HFFc6 (cell line): ENCODE measurements around the gene FAM184B. TPM values are rescaled to one million over a fixed set of nuclear protein-coding genes. Genes with fewer than 3 reads are reported as not detected.

ENCODE experiments used
- DNase-seq: peaks from one replicate; pipeline ENCODE4 v3.0.0-alpha.2; 2018
- H3K27ac Mint-ChIP-seq: 2 replicates; pipeline ENCODE4 v1.8.0; 2020; ENCODE audit warnings: mild to moderate bottlenecking, mixed read lengths
- H3K27me3 Mint-ChIP-seq: 2 replicates; pipeline ENCODE4 v1.8.0; 2021; ENCODE audit warnings: mild to moderate bottlenecking, moderate library complexity, mixed read lengths; ENCODE audit not compliant: insufficient read depth
- H3K36me3 Mint-ChIP-seq: 2 replicates; pipeline ENCODE4 v1.8.0; 2021; ENCODE audit warnings: low read depth, mixed read lengths
- H3K4me1 Mint-ChIP-seq: 2 replicates; pipeline ENCODE4 v1.8.0; 2020; ENCODE audit warnings: low read depth, mixed read lengths
- H3K4me3 Mint-ChIP-seq: 2 replicates; pipeline ENCODE4 v1.8.0; 2020; ENCODE audit warnings: mild to moderate bottlenecking, moderate library complexity, mixed read lengths
- H3K9me3 Mint-ChIP-seq: 2 replicates; pipeline ENCODE4 v1.8.0; 2020; ENCODE audit warnings: mild to moderate bottlenecking, mixed read lengths
- total RNA-seq, 6 experiments: library from RNA; stranded (reverse); fragmentation: NEBNext Ultra II Directional; extraction: Animal tissue kit (Norgen Biotek cat#: 25700); gene quantifications; 2 replicates in 1 of 6; 3 replicates in 5 of 6; pipeline ENCODE4 v1.2.3, GENCODE V29; 2021
- TF ChIP-seq, protein P1 (sequence below): fragments of 200-600 bp; sonication (generic); IDR thresholded peaks from 2 replicates; pipeline ENCODE4 v1.5.0; 2021; ENCODE audit warnings: antibody characterized with exemption, mild to moderate bottlenecking

The FAM184B gene
- total RNA-seq, 6 experiments from 2014 or later: 0.02 to 0.05 TPM; not detected in 4

DNA sequence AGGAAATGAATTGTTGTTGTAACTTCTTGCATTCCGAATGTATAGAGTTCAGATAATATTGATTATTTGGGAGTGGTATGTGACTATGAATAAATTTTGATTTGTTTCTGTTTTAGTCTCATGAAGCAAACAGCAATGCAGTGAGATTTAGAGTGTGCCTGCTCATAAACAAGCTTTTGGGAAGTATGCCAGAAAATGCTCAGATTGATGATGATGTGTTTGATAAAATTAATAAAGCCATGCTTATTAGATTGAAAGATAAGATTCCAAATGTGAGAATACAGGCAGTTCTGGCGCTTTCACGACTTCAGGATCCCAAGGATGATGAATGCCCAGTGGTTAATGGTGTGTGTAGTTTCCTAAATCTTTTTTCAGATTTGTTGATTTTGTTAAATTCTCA lies 31.4 kb upstream of the FAM184B start:
- no peak for DNase-seq
- TF ChIP-seq, protein P1, sequence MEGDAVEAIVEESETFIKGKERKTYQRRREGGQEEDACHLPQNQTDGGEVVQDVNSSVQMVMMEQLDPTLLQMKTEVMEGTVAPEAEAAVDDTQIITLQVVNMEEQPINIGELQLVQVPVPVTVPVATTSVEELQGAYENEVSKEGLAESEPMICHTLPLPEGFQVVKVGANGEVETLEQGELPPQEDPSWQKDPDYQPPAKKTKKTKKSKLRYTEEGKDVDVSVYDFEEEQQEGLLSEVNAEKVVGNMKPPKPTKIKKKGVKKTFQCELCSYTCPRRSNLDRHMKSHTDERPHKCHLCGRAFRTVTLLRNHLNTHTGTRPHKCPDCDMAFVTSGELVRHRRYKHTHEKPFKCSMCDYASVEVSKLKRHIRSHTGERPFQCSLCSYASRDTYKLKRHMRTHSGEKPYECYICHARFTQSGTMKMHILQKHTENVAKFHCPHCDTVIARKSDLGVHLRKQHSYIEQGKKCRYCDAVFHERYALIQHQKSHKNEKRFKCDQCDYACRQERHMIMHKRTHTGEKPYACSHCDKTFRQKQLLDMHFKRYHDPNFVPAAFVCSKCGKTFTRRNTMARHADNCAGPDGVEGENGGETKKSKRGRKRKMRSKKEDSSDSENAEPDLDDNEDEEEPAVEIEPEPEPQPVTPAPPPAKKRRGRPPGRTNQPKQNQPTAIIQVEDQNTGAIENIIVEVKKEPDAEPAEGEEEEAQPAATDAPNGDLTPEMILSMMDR: no peak
- peak overlapping the region; percentile 100 for H3K4me3 Mint-ChIP-seq
- no peaks in the 10 kb centered on the region for H3K9me3 Mint-ChIP-seq
- H3K27ac Mint-ChIP-seq: peak overlapping the region; percentile 73
- H3K27me3 Mint-ChIP-seq: no peaks in the 10 kb centered on the region; the same call in 1 of the 2 replicates
- H3K36me3 Mint-ChIP-seq: peaks cover 25% of the 10 kb centered on the region; the same call in 1 of the 2 replicates
- peaks cover 61% of the 10 kb centered on the region for H3K4me1 Mint-ChIP-seq

DNA sequence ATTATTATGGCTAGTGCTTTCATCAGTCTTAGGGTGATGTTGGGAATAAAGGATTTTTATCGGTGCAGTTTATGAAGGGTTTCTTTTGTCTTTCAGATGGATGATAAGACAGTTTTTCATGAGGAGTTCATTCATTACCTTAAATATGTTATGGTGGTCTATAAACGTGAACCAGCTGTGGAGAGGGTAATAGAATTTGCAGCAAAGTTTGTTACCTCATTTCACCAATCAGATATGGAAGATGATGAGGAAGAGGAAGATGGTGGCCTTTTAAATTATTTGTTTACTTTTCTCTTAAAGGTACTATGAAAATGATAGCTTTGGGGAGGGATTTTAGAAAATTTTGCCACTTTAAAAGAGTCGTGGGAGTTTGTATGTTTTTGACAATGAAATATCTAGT lies 30.7 kb upstream of the FAM184B start:
- no peak for DNase-seq
- Mint-ChIP-seq H3K27ac (peak overlapping the region; percentile 73), H3K4me3 (peak overlapping the region; percentile 100), H3K9me3 (no peaks in the 10 kb centered on the region), H3K27me3 (no peaks in the 10 kb centered on the region; the same call in 1 of the 2 replicates), H3K4me1 (peaks cover 61% of the 10 kb centered on the region), H3K36me3 (peaks cover 27% of the 10 kb centered on the region; the same call in 1 of the 2 replicates)
- TF ChIP-seq, protein P1: no peak

DNA sequence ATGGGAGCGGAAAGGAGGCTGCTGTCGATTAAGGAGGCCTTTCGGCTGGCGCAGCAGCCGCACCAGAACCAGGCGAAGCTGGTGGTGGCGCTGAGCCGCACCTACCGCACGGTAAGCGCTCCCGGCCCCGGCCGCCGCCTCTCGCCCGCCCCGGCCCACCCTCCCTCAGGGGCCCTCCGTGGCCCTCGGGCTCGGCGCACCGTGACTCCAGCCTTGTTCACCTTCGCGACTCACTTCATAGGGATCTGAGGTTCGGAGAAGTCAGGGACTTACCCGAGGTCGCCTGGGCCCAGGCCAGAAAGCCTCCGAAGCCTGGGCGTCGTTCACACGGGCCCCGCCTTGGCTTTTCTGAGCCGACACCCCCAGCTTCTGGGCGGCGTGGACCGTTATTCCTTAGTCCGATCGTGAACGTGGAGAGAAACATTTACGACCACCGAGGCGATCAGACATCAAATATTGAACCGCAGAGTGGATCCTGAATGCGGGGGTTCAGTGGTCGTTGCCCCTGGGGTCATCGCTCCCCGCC lies 29.7 kb upstream of the FAM184B start:
- H3K27me3 Mint-ChIP-seq: no peaks in the 10 kb centered on the region; the same call in 1 of the 2 replicates
- H3K36me3 Mint-ChIP-seq: peaks cover 27% of the 10 kb centered on the region; the same call in 1 of the 2 replicates
- TF ChIP-seq, protein P1: no peak
- DNase-seq: no peak
- peak overlapping the region; percentile 100 for H3K4me3 Mint-ChIP-seq
- peak overlapping the region; percentile 99 for H3K27ac Mint-ChIP-seq
- no peaks in the 10 kb centered on the region for H3K9me3 Mint-ChIP-seq
- H3K4me1 Mint-ChIP-seq: peaks cover 70% of the 10 kb centered on the region

DNA sequence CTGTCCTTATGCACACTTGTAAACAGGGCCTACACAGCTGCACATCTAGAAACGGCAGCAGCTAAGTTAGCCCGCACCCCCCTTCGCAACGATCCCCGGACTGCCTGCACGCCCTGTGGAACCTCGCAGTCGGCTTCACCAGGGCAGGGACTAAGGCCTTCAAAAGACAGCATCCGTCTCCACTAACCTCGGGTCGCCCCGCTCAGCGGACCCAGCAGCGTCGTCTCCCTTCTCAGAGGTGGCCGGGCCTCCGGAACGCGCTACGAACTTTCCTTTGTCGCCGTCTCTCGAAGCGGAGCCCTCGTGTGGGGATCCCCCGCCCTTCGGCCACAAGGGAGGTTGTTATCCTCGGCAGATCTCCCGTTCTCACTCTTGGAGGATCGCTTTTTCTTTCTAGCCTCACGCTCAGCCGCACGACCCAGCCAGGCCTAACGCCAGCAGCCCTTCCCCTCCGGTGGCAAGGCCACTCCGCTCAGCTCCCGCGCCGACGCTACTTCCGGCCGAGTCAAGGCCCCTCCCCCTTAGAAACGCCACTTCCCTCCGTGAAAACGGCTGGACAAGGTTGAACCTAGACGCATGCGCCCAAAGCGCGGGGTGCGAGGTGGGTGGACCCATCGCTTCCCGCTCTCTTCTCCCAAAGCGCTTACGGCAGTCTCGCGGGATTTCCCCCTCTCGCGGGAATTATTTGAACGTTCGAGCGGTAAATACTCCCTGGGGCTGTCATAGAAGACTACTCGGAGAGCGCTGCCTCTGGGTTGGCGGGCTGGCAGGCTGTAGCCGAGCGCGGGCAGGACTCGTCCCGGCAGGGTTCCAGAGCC lies 29.0 kb upstream of the FAM184B start, which contains the start of the genes DCAF16 and NCAPG:
DCAF16 (minus strand) TSS at position 498 of the 818 bp plus-strand sequence. CDS start 6,616 bp downstream, outside the sequence.
NCAPG (plus strand) TSS at position 720 of the 818 bp plus-strand sequence. CDS start 99 bp downstream, outside the sequence.
- Mint-ChIP-seq H3K27me3 (no peaks in the 10 kb centered on the region; the same call in 1 of the 2 replicates), H3K27ac (peak within 1 kb of the TSS; percentile 99), H3K4me3 (peak within 1 kb of the TSS; percentile 100), H3K36me3 (peaks cover 27% of the 10 kb centered on the region; the same call in 1 of the 2 replicates), H3K9me3 (no peaks in the 10 kb centered on the region), H3K4me1 (peaks cover 76% of the 10 kb centered on the region)
- TF ChIP-seq, protein P1: no peak
- DNase-seq: peak; percentile 99

DNA sequence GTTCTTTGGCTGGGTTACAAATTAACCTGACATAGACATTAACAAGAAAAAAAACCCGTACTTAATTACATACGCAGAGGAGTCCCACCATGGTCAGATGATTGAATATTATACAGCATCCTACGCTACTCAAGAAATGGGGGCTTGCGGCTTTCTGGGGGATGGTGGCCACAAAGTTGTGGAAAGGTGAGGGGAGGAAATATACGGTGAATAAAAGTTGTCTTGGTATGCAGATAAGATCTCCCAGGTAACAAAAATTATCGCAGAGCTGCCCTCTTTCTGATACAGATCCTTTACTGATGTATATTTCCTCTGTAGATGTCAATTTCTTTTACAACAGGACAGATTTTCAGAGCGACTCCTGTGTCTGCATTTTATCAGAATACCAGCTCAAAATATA lies 28.2 kb upstream of the FAM184B start:
- Mint-ChIP-seq H3K27ac (peak overlapping the region; percentile 99), H3K9me3 (no peaks in the 10 kb centered on the region), H3K4me3 (peak overlapping the region; percentile 100), H3K36me3 (peaks cover 27% of the 10 kb centered on the region; the same call in 1 of the 2 replicates), H3K27me3 (no peaks in the 10 kb centered on the region; the same call in 1 of the 2 replicates), H3K4me1 (peaks cover 71% of the 10 kb centered on the region)
- DNase-seq: no peak
- TF ChIP-seq, protein P1: no peak
